Gastrocnemius medialis (tissue), 4 donors: Measurements from ENCODE around the gene IGFL4. TPM values are rescaled to one million over a fixed set of nuclear protein-coding genes. Genes with fewer than 3 reads are reported as not detected.

Experiments
- ATAC-seq, 2 donors: fragments of 150-250 bp; one replicate each; pipeline ENCODE4 v1.9.1; 2016
- DNase-seq, 2 donors: peaks; one replicate each; pipeline ENCODE4 v3.0.0-alpha.2; 2019
- H3K27ac ChIP-seq, 4 donors: fragments of 200-600 bp; sonication (generic); 1 replicate in 1 of 4; 2 replicates in 3 of 4; pipeline ENCODE4 v1.5.1; 2016 to 2018; ENCODE audit warnings: mild to moderate bottlenecking in 2 of 4, moderate library complexity in 1 of 4
- H3K27me3 ChIP-seq, 3 donors: fragments of 200-600 bp; sonication (generic) in 2 of 3; 1 replicate in 1 of 3; 2 replicates in 2 of 3; pipeline versions ENCODE4 v1.5.1 to v1.6.0; 2016 to 2019; ENCODE audit warnings: mild to moderate bottlenecking in 1 of 3, moderate library complexity in 1 of 3
- H3K36me3 ChIP-seq, 2 donors: fragments of 200-600 bp; sonication (generic) in 1 of 2; one replicate each; pipeline ENCODE4 v1.5.1; 2017 to 2018
- H3K4me1 ChIP-seq, 2 donors: fragments of 200-600 bp; sonication (generic) in 1 of 2; one replicate each; pipeline ENCODE4 v1.5.1; 2016 to 2017; ENCODE audit warnings: mild to moderate bottlenecking in 2 of 2
- H3K4me3 ChIP-seq, 4 donors: fragments of 200-600 bp; sonication (generic) in 3 of 4; 1 replicate in 1 of 4; 2 replicates in 3 of 4; pipeline ENCODE4 v1.5.1; 2016 to 2019; ENCODE audit warnings: mild to moderate bottlenecking in 2 of 4
- H3K9me3 ChIP-seq, 3 donors: fragments of 200-600 bp; sonication (generic) in 2 of 3; 1 replicate in 1 of 3; 2 replicates in 2 of 3; pipeline ENCODE4 v1.5.1; 2016 to 2019
- CTCF ChIP-seq, 5 experiments: fragments of 450-650 bp in 3 of 5; fragments of 200-600 bp in 2 of 5; sonication (generic) in 2 of 5; IDR thresholded peaks in 4 of 5; conservative IDR thresholded peaks in 1 of 5; 1 replicate in 4 of 5; 2 replicates in 1 of 5; pipeline ENCODE4 v1.5.1; 2016 to 2019; ENCODE audit warnings: antibody characterized with exemption in 5 of 5, mild to moderate bottlenecking in 3 of 5, moderate library complexity in 3 of 5
- POLR2A ChIP-seq, 2 donors: fragments of 450-650 bp; IDR thresholded peaks; one replicate each; pipeline ENCODE4 v1.6.1; 2017; ENCODE audit warnings: antibody characterized with exemption in 2 of 2, mild to moderate bottlenecking in 2 of 2, moderate library complexity in 2 of 2
- in situ Hi-C, 4 donors: fragments of 200-750 bp; cut with MboI; loops; one replicate each; pipeline versions ENCODE4 v1.15.0 to v1.8.0; 2017; ENCODE audit warnings: low sequenced_read_pairs in 4 of 4
- intact Hi-C: fragments of 100-400 bp; cut with DNase I; formaldehyde crosslinking; loops from one replicate; pipeline ENCODE4 v1.15.1; 2023; ENCODE audit warnings: low total_unique reads
- total RNA-seq, 4 donors: library from RNA; depleted of rRNA; stranded (reverse); fragments of >200 nt; gene quantifications; one replicate each; pipeline versions ENCODE4 v1.1.0 to v1.2.3, GENCODE V29; 2016

The IGFL4 gene
- total RNA-seq, 4 donors from 2014 or later: not detected

- Histone ChIP-seq H3K27me3 (peaks cover 38 to 42% (median 38%) of the 10 kb centered on the region in 3 donors), H3K9me3 (no peaks in the 10 kb centered on the region), H3K4me3 (peak overlapping the region; percentile 64 to 92 (median 71)), H3K27ac (peak overlapping the region in 1 of 4 donors; percentile 9), H3K36me3 (no peaks in the 10 kb centered on the region), H3K4me1 (peaks cover 0 to 15% of the 10 kb centered on the region in 2 donors)
- intact Hi-C loops: loop anchor here (2.0 to 5.0 kb wide), 3 partner anchors 21 to 199 kb away; partner anchors contain the start of genes CCDC61 and RSPH6A
- DNase-seq: no peak
- TF ChIP-seq CTCF (IDR thresholded peaks at IDR 0.05 in 4 of 5, conservative IDR thresholded peaks at IDR 0.05 in 1 of 5) (no peak), POLR2A (IDR thresholded peaks at IDR 0.05) (no peak)
- in situ Hi-C loops: no loop called here
- peak in 1 of 2 donors; percentile 8 for ATAC-seq
Observed at GRCh38 chr19:46015687-46016425, 24.9 kb downstream of the IGFL4 start.

GRCh38 chr19:46014941-46015686, 25.7 kb downstream of the IGFL4 start:
- H3K36me3 ChIP-seq: no peaks in the 10 kb centered on the region
- no peaks in the 10 kb centered on the region for H3K9me3 ChIP-seq
- peaks cover 0 to 15% of the 10 kb centered on the region in 2 donors for H3K4me1 ChIP-seq
- intact Hi-C loops: loop anchor here (5.0 kb wide), 2 partner anchors 88 to 198 kb away; partner anchors contain the start of gene RSPH6A
- DNase-seq: peak in 1 of 2 donors; percentile 26
- H3K27ac ChIP-seq: no peak overlapping the region
- in situ Hi-C loops: no loop called here
- peaks cover 38 to 42% (median 38%) of the 10 kb centered on the region in 3 donors for H3K27me3 ChIP-seq
- ATAC-seq: no peak
- peak overlapping the region; percentile 25 to 74 (median 66) for H3K4me3 ChIP-seq
- TF ChIP-seq CTCF (IDR thresholded peaks at IDR 0.05 in 4 of 5, conservative IDR thresholded peaks at IDR 0.05 in 1 of 5) (no peak), POLR2A (IDR thresholded peaks at IDR 0.05) (no peak)

GRCh38 chr19:46014534-46014933, 26.3 kb downstream of the IGFL4 start:
- Histone ChIP-seq H3K4me3 (peak overlapping the region in 1 of 4 donors; percentile 64), H3K9me3 (no peaks in the 10 kb centered on the region), H3K27me3 (peaks cover 38 to 42% (median 38%) of the 10 kb centered on the region in 3 donors), H3K4me1 (peaks cover 0 to 15% of the 10 kb centered on the region in 2 donors), H3K27ac (no peak overlapping the region), H3K36me3 (no peaks in the 10 kb centered on the region)
- in situ Hi-C loops: no loop called here
- TF ChIP-seq POLR2A (IDR thresholded peaks at IDR 0.05) (no peak), CTCF (IDR thresholded peaks at IDR 0.05 in 4 of 5, conservative IDR thresholded peaks at IDR 0.05 in 1 of 5) (no peak)
- ATAC-seq: no peak
- DNase-seq: no peak
- intact Hi-C loops: no loop called here

GRCh38 chr19:46009530-46010510, 31.0 kb downstream of the IGFL4 start:
- Histone ChIP-seq H3K4me1 (no peaks in the 10 kb centered on the region), H3K27me3 (peaks cover 22 to 34% (median 25%) of the 10 kb centered on the region in 3 donors), H3K4me3 (no peak overlapping the region), H3K36me3 (no peaks in the 10 kb centered on the region), H3K27ac (no peak overlapping the region), H3K9me3 (no peaks in the 10 kb centered on the region)
- intact Hi-C loops (no loop called here), in situ Hi-C loops (no loop called here)
- TF ChIP-seq POLR2A (IDR thresholded peaks at IDR 0.05) (no peak), CTCF (IDR thresholded peaks at IDR 0.05 in 4 of 5, conservative IDR thresholded peaks at IDR 0.05 in 1 of 5) (peak; percentile 51 to 87 (median 82))
- ATAC-seq: peak in 1 of 2 donors; percentile 56
- peak in 1 of 2 donors; percentile 30 for DNase-seq
